K562 (cell line): Measurements from ENCODE around the gene C2orf72. TPM values are rescaled to one million over a fixed set of nuclear protein-coding genes. Genes with fewer than 3 reads are reported as not detected.
A peak's percentile ranks its signal among the peaks of the same experiment; 100 is the strongest.
"Not testable (repeated sequence)": the region's sequence is repeated elsewhere in the genome, so short reads cannot be mapped to it uniquely, and the experiment has no call there.

Experiments
- ATAC-seq: fragments of 200-7000 bp; cut with Tn5 transposase; 3 replicates; pipeline ENCODE4 v1.9.1; 2020; ENCODE audit warnings: moderate library complexity
- BruUV-seq: library from RNA; stranded (reverse); fragments of 400-500 nt; replicated peaks from 2 replicates; lab custom pipeline; 2021; lab: Mats Ljungman, UMichigan
- CTCF ChIA-PET: fragments of 300-600 bp; formaldehyde crosslinking; extraction: SDS; loops from one replicate; lab custom pipeline; 2021; ENCODE audit warnings: low intra/inter-chr PET ratio; lab: Yijun Ruan, JAX
- POLR2A ChIA-PET: fragments of 300-600, 350-650 bp; sonication (Branson Sonifier 250); formaldehyde crosslinking; extraction: SDS; loops from one replicate; lab custom pipeline; 2021; ENCODE audit warnings: antibody characterized with exemption, inconsistent platforms; lab: Yijun Ruan, JAX
- DNase-seq, 4 experiments: peaks; one replicate each; pipeline versions ENCODE4 v3.0.0 to v3.0.0-alpha.2; 2011 to 2018; ENCODE audit warnings: low spot score in 3 of 4, mixed read lengths in 3 of 4; ENCODE audit errors: extremely low read depth in 1 of 4
- FAIRE-seq: peaks from 2 replicates; lab custom pipeline; 2011; peaks lifted over from hg19 to GRCh38; lab: Jason Lieb, UNC
- H2AFZ ChIP-seq: 2 replicates; pipeline ENCODE4 v1.6.0; 2011; ENCODE audit warnings: low read depth, low read length, control low read depth, inconsistent platforms
- H3K27ac ChIP-seq: fragments of 200-600 bp; 3 replicates; pipeline ENCODE4 v1.8.0; 2011; ENCODE audit warnings: low read depth, mild to moderate bottlenecking, control low read depth, inconsistent platforms, low read length, moderate library complexity, mixed read lengths; ENCODE audit errors: extremely low read depth
- H3K27me3 ChIP-seq, 2 experiments: fragments of 300-600 bp in 1 of 2; 2 replicates in 1 of 2; 3 replicates in 1 of 2; pipeline versions ENCODE4 v1.6.0 to v1.8.0; 2011; ENCODE audit warnings: inconsistent platforms in 2 of 2, low read length in 2 of 2, mild to moderate bottlenecking in 1 of 2, mixed read lengths in 1 of 2, moderate library complexity in 1 of 2; ENCODE audit not compliant: control insufficient read depth in 2 of 2, insufficient read depth in 2 of 2
- H3K36me3 ChIP-seq: fragments of 300-600 bp; 3 replicates; pipeline ENCODE4 v1.8.0; 2011; ENCODE audit warnings: mild to moderate bottlenecking, low read length, inconsistent platforms; ENCODE audit not compliant: control insufficient read depth, insufficient read depth
- H3K4me1 ChIP-seq, 2 experiments: fragments of 200-600 bp in 1 of 2; replicated peaks in 1 of 2; 2 replicates in 1 of 2; 3 replicates in 1 of 2; pipeline versions ENCODE4 v1.5.1 to v1.8.0; 2011; ENCODE audit warnings: inconsistent platforms in 2 of 2, low read length in 2 of 2, mild to moderate bottlenecking in 1 of 2, mixed read lengths in 1 of 2, moderate library complexity in 1 of 2; ENCODE audit not compliant: control insufficient read depth in 2 of 2, insufficient read depth in 2 of 2
- H3K4me2 ChIP-seq: 2 replicates; pipeline ENCODE4 v1.6.1; 2011; ENCODE audit warnings: low read length, control low read depth, inconsistent platforms, mixed read lengths; ENCODE audit not compliant: insufficient read depth
- H3K4me3 ChIP-seq: fragments of 200-600 bp; sonication (generic), shearing (Covaris generic); 2 replicates; pipeline ENCODE4 v1.5.1; 2016; ENCODE audit warnings: control low read depth, inconsistent platforms
- H3K79me2 ChIP-seq: fragments of 200-600 bp; 3 replicates; pipeline ENCODE4 v1.8.0; 2011; ENCODE audit warnings: low read length, inconsistent platforms; ENCODE audit not compliant: control insufficient read depth, insufficient read depth
- H3K9ac ChIP-seq, 2 experiments: 2 replicates each; pipeline versions ENCODE4 v1.6.0 to v1.6.1; 2011; ENCODE audit warnings: low read depth in 2 of 2, low read length in 2 of 2, control low read depth in 1 of 2, inconsistent platforms in 1 of 2, mild to moderate bottlenecking in 1 of 2, mixed read lengths in 1 of 2; ENCODE audit not compliant: insufficient read depth in 1 of 2
- H3K9me1 ChIP-seq: one replicate; pipeline ENCODE4 v1.6.0; 2011; ENCODE audit warnings: inconsistent platforms, mild to moderate bottlenecking, low read length, moderate library complexity; ENCODE audit not compliant: control insufficient read depth, insufficient read depth
- H3K9me3 ChIP-seq: replicated peaks from 2 replicates; pipeline ENCODE4 v1.5.1; 2011; ENCODE audit warnings: low read depth, low read length, inconsistent platforms; ENCODE audit not compliant: control insufficient read depth, insufficient read depth
- H4K20me1 ChIP-seq: replicated peaks from 2 replicates; pipeline ENCODE4 v1.6.1; 2011; ENCODE audit warnings: low read length, inconsistent platforms, mixed read lengths; ENCODE audit not compliant: control insufficient read depth, insufficient read depth
- ELF4 ChIP-seq: fragments of 450-650 bp; formaldehyde crosslinking; IDR thresholded peaks from 2 replicates; pipeline ENCODE4 v1.4.0; 2022; ENCODE audit warnings: missing genetic modification characterization
- GTF2E2 ChIP-seq: fragments of 200-800 bp; sonication (Bioruptor generic); IDR thresholded peaks from 2 replicates; pipeline ENCODE4 v1.6.1; 2016; ENCODE audit warnings: missing genetic modification characterization, missing compliant biosample characterization
- KDM5B ChIP-seq: fragments of 200-600 bp; sonication (generic); IDR thresholded peaks from 2 replicates; pipeline ENCODE4 v1.6.1; 2012; ENCODE audit warnings: low read depth, mild to moderate bottlenecking, moderate library complexity, low read length, control low read depth, inconsistent platforms; ENCODE audit not compliant: insufficient replicate concordance
- MYBL2 ChIP-seq, 2 experiments: fragments of 450-650 bp in 1 of 2; sonication (generic) in 1 of 2; formaldehyde crosslinking in 1 of 2; IDR thresholded peaks; 2 replicates each; pipeline versions ENCODE4 v1.6.1 to v1.8.1; 2017 to 2022; ENCODE audit warnings: borderline replicate concordance in 1 of 2, inconsistent platforms in 1 of 2, low read depth in 1 of 2, mild to moderate bottlenecking in 1 of 2, missing genetic modification reagents in 1 of 2, moderate library complexity in 1 of 2
- NFIC ChIP-seq: fragments of 450-650 bp; IDR thresholded peaks from 2 replicates; pipeline ENCODE4 v1.6.1; 2017; ENCODE audit warnings: mild to moderate bottlenecking, inconsistent platforms
- NFIX ChIP-seq: fragments of 250-450 bp; sonication (Bioruptor Pico); IDR thresholded peaks from 2 replicates; pipeline ENCODE4 v1.4.0; 2020; ENCODE audit warnings: low read depth, mild to moderate bottlenecking, moderate library complexity
- NFYB ChIP-seq: IDR thresholded peaks from 2 replicates; pipeline ENCODE4 v1.6.1; 2011; ENCODE audit warnings: mild to moderate bottlenecking, moderate library complexity; ENCODE audit not compliant: insufficient read length; ENCODE audit errors: extremely low read depth
- ZKSCAN1 ChIP-seq: fragments of 150-350 bp; IDR thresholded peaks from 2 replicates; pipeline ENCODE4 v1.6.1; 2016; ENCODE audit warnings: low read depth, low read length
- WGBS: fragments of 100-300 bp; shearing (Covaris generic); methylation state at CpG from one replicate; pipeline ENCODE4 v1.1.6; 2016; ENCODE audit warnings: low coverage, mixed read lengths; ENCODE audit not compliant: insufficient coverage; ENCODE audit errors: missing lambda C conversion rate; 5-methylcytosine and 5-hydroxymethylcytosine counted together
- in situ Hi-C: fragments of 300-500 bp; cut with MboI; formaldehyde crosslinking; loops from 4 replicates; pipeline ENCODE4 v1.15.0; 2018; ENCODE audit warnings: inconsistent platforms, mixed read lengths
- intact Hi-C: fragments of 100-400 bp; cut with micrococcal nuclease; formaldehyde crosslinking; loops from 2 replicates; pipeline ENCODE4 v1.14.2; 2022
- polyA plus RNA-seq, 8 experiments: library from polyadenylated mRNA; depleted of rRNA in 4 of 8; stranded (reverse) in 5 of 8; unstranded in 3 of 8; fragments of >200 nt; fragmentation: Nextera tagmentation in 2 of 8; fragmentation: Illumina TruSeq in 1 of 8; extraction: Ambion mirVana in 2 of 8; extraction: Trizol in 1 of 8; gene quantifications; 2 replicates each; pipeline versions ENCODE4 v1.2.1 to v1.2.3, GENCODE V29; 2011 to 2014; ENCODE audit warnings: inconsistent platforms in 1 of 8, missing spikeins in 1 of 8
- total RNA-seq, 7 experiments: library from RNA; depleted of rRNA in 6 of 7; stranded (reverse); fragments of >200 nt in 6 of 7; fragmentation: Illumina TruSeq in 2 of 7; extraction: Trizol in 2 of 7; gene quantifications; 2 replicates each; pipeline versions ENCODE4 v1.2.1 to v1.2.3, GENCODE V29; 2011 to 2021; ENCODE audit warnings: low replicate concordance in 1 of 7

C2orf72 gene
- total and polyA plus RNA-seq, 9 of the 15 experiments (the other 6 are each of a cell fraction or from before 2014, with no cell fraction given), result 0.08 to 0.18 (median 0.11) TPM; not detected in 6

DNA sequence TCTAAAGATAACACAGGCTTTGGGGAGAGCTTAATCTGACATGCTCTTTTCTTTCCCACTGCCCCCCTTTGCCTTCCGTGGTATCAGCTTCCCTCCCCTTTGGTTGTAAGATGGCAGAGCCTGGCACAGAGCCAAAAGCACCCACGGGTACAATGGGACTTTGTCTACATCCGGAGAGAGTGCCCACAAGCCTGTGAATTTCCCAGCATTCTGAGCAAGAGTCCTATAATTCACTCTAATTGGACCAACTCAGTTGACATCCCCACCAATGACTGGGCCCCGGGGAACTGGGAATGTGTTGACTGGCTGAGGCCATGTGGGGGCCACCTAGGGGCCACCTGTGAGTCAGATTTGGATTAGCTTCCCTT lies 20.1 kb upstream of the C2orf72 start:
- CTCF ChIA-PET, result no interaction called here

DNA sequence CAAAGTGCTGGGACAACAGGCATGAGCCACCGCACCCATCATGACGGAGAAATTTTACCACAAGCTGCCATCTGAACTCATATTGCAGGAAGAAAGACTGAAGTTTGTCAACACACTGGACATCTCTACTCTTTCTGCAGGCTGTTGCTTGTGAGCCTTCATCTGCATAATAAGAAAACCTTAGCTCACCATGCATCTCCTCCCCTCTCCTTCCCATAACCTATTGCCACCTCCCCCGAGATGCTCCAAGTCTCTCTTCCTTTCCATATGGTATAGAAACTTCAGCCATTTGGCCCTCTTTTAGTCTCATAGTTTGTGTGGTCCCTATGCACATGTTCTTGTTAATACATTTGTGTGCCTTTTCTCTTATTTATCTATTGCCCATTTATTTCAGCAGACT lies 19.1 kb upstream of the C2orf72 start:
- no peak for TF ChIP-seq GTF2E2 (tag)
- no peak for TF ChIP-seq MYBL2 (IDR thresholded peaks at IDR 0.05; ENCODE audit: low read depth)
- no peak for TF ChIP-seq MYBL2 (CRISPR knock-in tag; IDR thresholded peaks at IDR 0.05; ENCODE audit: borderline replicate concordance)
- TF ChIP-seq ZKSCAN1, result no peak
- no peak for TF ChIP-seq KDM5B
- no peak overlapping the region for H3K9ac ChIP-seq
- no peaks in the 10 kb centered on the region for H4K20me1 ChIP-seq
- in situ Hi-C loops, result no loop called here
- no peaks in the 10 kb centered on the region for H3K79me2 ChIP-seq
- H3K4me3 ChIP-seq, result no peak overlapping the region
- H3K9me3 ChIP-seq, result no peaks in the 10 kb centered on the region
- no peaks in the 10 kb centered on the region for H3K36me3 ChIP-seq
- ATAC-seq, result no peak
- no peaks in the 10 kb centered on the region for H3K9me1 ChIP-seq
- intact Hi-C loops, result no loop called here
- H3K27ac ChIP-seq, result no peak overlapping the region
- H3K4me1 ChIP-seq, result no peaks in the 10 kb centered on the region
- no TSS peak for BruUV-seq
- no peak for FAIRE-seq
- DNase-seq, result no peak
- ChIA-PET CTCF (no interaction called here), POLR2A (interaction anchor here (0.8 to 1.1 kb wide), 2 partner anchors 9 to 11 kb away, joined by 3 read pairs; no protein-coding TSS in a partner anchor)
- no CpG with 5 or more reads among the region's 3 CpGs for WGBS
- H3K4me2 ChIP-seq, result no peak overlapping the region
- no peak overlapping the region for H2AFZ ChIP-seq
- no peaks in the 10 kb centered on the region; a peak in 3 of 5 replicates for H3K27me3 ChIP-seq

More for the DNA sequence above, 20.1 kb upstream of the C2orf72 start:
- in situ Hi-C loops (no loop called here), intact Hi-C loops (no loop called here)
- Histone ChIP-seq H4K20me1 (no peaks in the 10 kb centered on the region), H2AFZ (no peak overlapping the region), H3K9ac (no peak overlapping the region), H3K27ac (no peak overlapping the region), H3K9me3 (no peaks in the 10 kb centered on the region), H3K9me1 (no peaks in the 10 kb centered on the region), H3K36me3 (no peaks in the 10 kb centered on the region), H3K4me3 (no peak overlapping the region), H3K27me3 (peaks cover 0 to under 1% of the 10 kb centered on the region in 2 experiments; a peak in 4 of 5 replicates), H3K79me2 (no peaks in the 10 kb centered on the region), H3K4me1 (no peaks in the 10 kb centered on the region), H3K4me2 (no peak overlapping the region)
- WGBS, result 3% methylated on average over 3 of the region's 4 CpGs
- TF ChIP-seq NFIC (peak; percentile 88), NFYB (peak; percentile 3), ELF4 (CRISPR knock-in tag) (no peak), NFIX (peak; percentile 60)
- POLR2A ChIA-PET, result interaction anchor here (1.1 kb wide), 1 partner anchor 10 kb away, joined by 3 read pairs; no protein-coding TSS in a partner anchor
- ATAC-seq, result peak; percentile 51; the same call in 1 of the 3 replicates
- FAIRE-seq, result no peak
- no peak for DNase-seq
- BruUV-seq, result no TSS peak

DNA sequence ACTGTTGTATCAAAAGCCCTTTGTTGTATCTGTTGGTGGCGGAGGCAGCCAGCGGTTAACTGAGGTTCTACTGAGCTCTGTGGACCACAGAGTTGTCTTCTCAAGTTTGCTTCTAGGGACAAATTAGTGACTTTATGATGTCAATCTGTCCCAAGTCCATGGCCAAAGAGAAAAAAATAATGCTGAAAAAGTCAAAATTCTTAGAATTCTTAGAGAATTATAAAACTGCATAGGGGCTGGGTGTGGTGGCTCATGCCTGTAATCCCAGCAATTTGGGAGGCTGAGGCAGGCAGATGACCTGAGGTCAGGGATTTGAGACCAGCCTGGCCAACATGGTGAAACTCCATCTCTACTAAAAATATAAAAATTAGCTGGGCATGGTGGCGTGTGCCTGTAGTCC lies 12.3 kb upstream of the C2orf72 start:
- H3K4me3 ChIP-seq, H3K9ac ChIP-seq, in situ Hi-C loops, DNase-seq, H3K79me2 ChIP-seq, FAIRE-seq, H3K4me2 ChIP-seq, H3K9me1 ChIP-seq, H4K20me1 ChIP-seq, H3K9me3 ChIP-seq, ATAC-seq, H3K4me1 ChIP-seq, POLR2A ChIA-PET, H3K27ac ChIP-seq, H3K36me3 ChIP-seq, intact Hi-C loops, BruUV-seq, H2AFZ ChIP-seq: not testable (repeated sequence)
- CTCF ChIA-PET, result interaction anchor here (0.6 kb wide), 1 partner anchor 1403 kb away, joined by 3 read pairs; no protein-coding TSS in a partner anchor
- 0% methylated on average over 3 of the region's 3 CpGs for WGBS
- H3K27me3 ChIP-seq, result peaks cover 0 to 17% of the 10 kb centered on the region in 2 experiments; a peak in 3 of 5 replicates
